SH-SY5Y (cell line): ENCODE data around the gene ABCG4.
A peak's percentile ranks its signal among the peaks of the same experiment; 100 is the strongest.

Experiments used
- GATA2 ChIP-seq: IDR thresholded peaks from 2 replicates; pipeline ENCODE4 v1.6.1; 2011; ENCODE audit warnings: mild to moderate bottlenecking, low read depth, low read length
- GATA3 ChIP-seq: IDR thresholded peaks from 2 replicates; pipeline ENCODE4 v1.6.1; 2011; ENCODE audit warnings: low read depth, mild to moderate bottlenecking, low read length, moderate library complexity

The ABCG4 gene

GRCh38 chr11:119111361-119111925 is 37.4 kb upstream of the ABCG4 start:
- TF ChIP-seq GATA3 (no peak), GATA2 (no peak)

DNA sequence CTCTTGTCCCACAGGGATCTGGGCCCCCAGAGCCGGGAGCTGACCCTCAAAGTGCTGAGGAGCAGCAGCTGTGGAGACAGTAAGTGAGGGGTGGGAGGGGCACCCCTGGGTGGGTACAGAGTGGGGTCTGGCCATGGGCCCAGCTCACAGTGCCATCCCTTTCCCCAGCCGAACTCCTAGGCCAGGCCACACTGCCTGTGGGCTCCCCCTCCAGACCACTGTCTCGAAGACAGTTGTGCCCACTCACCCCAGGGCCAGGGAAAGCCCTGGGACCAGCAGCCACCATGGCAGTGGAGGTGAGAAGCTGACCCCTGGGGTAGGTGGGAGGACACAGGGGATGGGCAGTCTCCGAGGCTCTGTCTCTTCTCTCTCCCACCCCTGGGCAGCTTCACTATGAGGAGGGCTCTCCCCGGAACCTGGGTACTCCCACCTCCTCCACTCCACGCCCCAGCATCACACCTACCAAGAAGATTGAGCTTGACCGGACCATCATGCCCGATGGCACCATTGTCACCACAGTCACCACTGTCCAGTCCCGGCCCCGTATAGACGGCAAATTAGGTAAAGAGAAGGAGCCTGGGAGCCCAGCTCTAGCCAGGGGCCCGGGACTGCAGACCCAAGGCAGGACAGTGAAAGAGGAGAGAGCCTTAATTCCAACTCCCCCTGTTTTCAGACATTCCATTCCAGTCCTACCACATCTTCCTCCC is 36.4 kb upstream of the ABCG4 start:
- TF ChIP-seq GATA2 (no peak), GATA3 (no peak)

DNA sequence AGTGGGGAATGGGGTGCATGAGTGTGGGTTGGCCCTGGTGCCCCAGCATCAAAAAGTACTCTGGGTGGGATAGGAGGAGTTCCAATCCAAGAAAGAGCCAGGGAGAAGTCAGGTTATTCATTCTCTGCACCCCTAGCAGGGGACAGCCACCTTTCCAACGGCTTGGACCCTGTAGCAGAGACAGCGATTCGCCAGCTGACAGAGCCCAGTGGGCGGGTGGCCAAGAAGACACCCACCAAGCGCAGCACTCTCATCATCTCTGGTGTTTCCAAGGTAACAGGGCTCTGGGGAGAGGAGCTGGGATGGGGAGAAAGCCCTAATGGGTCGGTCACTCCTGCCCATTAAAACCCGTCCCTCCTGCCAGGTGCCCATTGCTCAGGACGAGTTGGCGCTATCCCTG is 35.1 kb upstream of the ABCG4 start:
- TF ChIP-seq GATA2 (no peak), GATA3 (no peak)

- TF ChIP-seq GATA3 (no peak), GATA2 (no peak)
Observed at GRCh38 chr11:119114351-119114750, 34.5 kb upstream of the ABCG4 start.

DNA sequence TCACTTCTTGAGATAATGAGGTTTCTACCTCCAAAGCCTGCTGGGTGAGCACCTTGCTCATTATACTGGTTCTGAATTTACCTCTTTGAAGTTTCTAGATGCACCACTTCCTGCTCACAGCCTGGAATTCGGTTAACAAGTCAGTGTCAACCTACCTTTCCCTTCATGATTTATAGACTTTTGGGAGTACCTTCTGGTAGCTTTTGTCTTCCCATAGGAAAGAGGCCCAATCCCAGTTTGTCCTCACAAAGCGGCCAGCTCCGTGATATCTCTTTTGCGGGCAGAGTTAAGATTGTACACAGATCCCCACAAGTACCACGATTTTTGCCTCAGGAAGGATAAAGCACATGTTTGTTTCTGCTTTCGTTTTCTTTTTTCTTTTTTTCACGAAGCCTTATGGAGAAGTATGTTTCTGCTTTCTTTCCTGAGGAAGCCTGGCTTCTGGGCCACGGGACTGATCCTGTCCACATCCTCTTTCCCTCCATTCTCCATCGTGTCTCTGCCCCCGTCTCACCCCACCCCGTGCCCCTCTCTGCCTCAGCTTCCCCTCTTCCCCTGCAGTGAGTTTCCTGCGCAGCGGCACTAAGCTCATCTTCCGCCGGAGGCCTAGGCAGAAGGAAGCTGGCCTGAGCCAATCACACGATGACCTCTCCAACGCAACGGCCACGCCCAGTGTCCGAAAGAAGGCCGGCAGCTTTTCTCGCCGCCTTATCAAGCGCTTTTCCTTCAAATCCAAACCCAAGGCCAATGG is 33.2 kb upstream of the ABCG4 start:
- TF ChIP-seq GATA3 (no peak), GATA2 (no peak)

DNA sequence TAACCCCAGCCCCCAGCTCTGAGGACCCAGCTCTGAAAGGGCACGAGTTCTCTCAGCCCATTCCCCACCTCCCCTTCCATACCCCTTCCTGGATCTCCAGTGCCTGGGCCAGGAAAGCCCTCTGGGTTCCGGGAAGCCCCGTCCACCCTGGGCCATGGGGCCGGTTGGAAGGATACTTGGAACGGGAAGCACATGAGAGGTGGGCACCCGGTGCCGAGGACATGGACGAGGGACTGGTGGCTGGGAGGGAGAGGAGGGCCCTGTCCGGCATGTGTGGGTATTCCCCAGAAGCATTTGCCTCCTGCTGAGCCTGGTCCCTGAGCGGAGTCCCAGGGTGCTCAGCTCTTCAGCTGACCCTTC is 32.6 kb upstream of the ABCG4 start:
- TF ChIP-seq GATA3: no peak
- no peak for TF ChIP-seq GATA2

GRCh38 chr11:119116601-119117000 is 32.3 kb upstream of the ABCG4 start:
- TF ChIP-seq GATA3: no peak
- no peak for TF ChIP-seq GATA2

DNA sequence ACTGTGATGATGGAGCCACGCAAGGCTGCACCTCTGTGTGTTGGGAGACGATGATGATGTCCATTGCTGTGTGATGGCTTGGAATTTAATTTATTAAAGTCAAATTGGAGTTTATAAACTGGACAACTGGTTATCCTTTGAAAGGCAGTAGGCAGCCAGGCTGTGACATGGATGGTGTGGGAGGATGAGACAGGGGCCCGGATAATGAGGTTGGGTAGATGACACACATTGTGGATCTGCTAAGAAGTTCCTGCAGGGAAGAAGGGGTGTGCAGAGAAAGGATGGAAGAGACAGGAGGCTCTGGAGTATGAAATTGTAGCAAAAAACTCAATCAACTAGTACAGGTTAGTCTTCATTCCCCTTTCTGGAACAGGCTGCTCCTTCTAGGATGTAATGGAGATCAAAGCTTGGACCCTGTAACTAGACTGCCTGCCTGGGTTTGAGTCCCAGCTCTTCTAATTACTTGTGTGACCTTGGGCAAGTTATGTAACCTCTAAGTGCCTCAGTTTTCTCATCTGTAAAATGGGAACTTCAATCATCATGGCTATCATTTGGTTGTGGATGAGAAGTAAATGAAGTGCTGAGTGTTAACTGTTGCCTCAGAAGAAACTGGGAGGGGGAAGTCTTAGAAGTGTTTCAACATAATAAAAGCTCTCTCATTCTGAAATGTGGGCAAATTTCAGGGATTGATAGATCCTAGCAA is 31.7 kb upstream of the ABCG4 start:
- TF ChIP-seq GATA3: no peak
- no peak for TF ChIP-seq GATA2

- no peak for TF ChIP-seq GATA2
- TF ChIP-seq GATA3: no peak
Observed at GRCh38 chr11:119118227-119118626, 30.6 kb upstream of the ABCG4 start.

DNA sequence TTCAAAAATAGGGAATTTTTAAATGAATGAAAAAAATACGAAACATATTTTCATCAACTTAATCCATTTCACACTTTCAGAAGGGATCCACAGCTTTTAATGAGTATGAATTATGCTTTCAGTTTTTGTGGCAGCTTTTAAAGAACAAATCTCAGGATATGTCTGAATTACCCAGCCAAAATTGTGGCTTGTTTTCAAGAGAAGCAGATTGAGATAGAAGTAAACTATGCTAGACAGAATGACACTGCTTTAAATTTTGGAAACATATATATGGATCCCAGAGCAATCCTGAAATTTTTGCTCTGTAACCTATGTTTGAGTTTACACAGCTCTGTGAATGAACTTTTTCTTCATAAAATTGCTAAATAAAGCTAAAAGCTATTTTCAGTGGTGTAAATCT is 29.9 kb upstream of the ABCG4 start:
- TF ChIP-seq GATA3 (no peak), GATA2 (no peak)

DNA sequence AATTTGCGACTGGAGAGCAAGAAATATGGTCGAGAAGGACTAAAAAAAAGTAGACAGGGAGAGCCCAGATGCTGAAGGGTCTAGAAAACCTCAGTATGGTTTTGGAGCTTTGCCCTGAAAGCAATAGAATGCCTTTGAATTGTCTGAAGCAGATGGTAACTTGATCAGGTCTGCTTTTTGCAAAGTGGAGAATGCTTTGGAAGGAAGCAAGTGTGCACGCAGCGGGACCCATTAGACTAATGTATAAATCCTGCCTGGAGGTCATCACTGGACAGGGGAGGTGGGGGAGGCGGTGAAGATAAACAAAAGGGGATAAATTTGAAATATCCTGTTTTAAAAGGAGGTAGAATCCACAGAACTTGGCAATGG is 28.2 kb upstream of the ABCG4 start:
- TF ChIP-seq GATA2 (no peak), GATA3 (no peak)

GRCh38 chr11:119121008-119121810 is 27.6 kb upstream of the ABCG4 start, which contains the start of gene HINFP:
HINFP (plus strand) TSS chr11:119121580; CDS start chr11:119126945, 5,365 bp downstream.
- peak; percentile 10; the same call in 1 of the 2 replicates for TF ChIP-seq GATA2
- no peak for TF ChIP-seq GATA3

- TF ChIP-seq GATA2 (no peak), GATA3 (no peak)
Observed at GRCh38 chr11:119121811-119122124, 27.1 kb upstream of the ABCG4 start.

DNA sequence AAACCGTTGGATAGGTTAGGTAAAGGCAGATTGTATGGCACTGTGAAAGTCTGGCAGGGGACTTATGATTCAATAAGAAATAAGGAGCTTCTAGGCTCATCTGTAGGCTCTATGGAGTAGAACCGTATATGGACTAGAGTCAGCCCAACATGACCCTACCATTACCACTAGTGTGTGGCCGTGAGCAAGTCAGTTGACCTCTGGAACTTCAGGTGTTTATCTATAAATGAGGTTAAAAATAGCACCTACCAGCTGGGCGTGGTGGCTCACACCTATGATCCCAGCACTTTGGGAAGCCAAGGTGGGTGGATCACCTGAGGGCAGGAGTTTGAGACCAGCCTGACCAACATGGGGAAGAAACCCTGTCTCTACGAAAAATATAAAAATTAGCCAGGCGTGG is 23.0 kb upstream of the ABCG4 start:
- no peak for TF ChIP-seq GATA2
- TF ChIP-seq GATA3: no peak
